ENCODE results near the gene MAU2. TPM values are rescaled to one million over a fixed set of nuclear protein-coding genes. Genes with fewer than 3 reads are reported as not detected.

The MAU2 gene
- total and polyA plus RNA-seq, 2 donors (not counting 1 experiment from before 2014, with no cell fraction given) = 11.1 to 29.4 TPM

DNA sequence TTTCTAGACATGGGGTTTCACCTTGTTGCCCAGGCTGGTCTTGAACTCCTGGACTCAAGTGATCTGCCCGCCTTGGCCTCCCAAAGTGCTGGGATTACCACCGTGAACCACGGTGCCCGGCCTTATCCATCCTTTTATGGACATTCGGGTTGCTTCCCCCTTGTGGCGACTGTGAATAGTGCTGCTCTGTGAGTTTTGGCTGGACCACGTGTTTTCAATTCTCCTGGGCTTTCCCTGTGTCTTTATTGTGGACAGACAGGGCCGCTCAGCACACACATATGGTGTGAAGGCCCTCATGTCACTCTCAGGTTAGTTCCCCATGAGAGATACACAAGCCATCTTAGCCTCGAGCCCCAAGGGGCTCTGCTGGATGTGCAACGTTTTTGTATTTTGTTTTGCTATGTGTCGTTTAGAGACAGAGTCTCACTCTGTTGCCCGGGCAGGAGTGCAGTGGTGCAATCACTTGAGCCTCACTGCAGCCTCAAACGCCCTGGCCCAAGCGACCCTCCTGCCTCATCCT is 40.5 kb downstream of the MAU2 start:
- TF ChIP-seq EZH2 (IDR thresholded peaks at IDR 0.05; ENCODE audit: low read length, missing control alignments) = no peak
- peak; percentile 79 to 86 for TF ChIP-seq CTCF (conservative IDR thresholded peaks at IDR 0.05 in 1 of 2, IDR thresholded peaks at IDR 0.05 in 1 of 2; ENCODE audit: low read depth in 1 of 2, low read length in 2 of 2)
- H3K9me3 ChIP-seq (ENCODE audit: control insufficient read depth, insufficient read depth, low read depth, low read length) = no peaks in the 10 kb centered on the region
- H3K4me1 ChIP-seq (ENCODE audit: control insufficient read depth, extremely low read depth, insufficient read depth, low read length) = peaks cover 4% of the 10 kb centered on the region
- no peak overlapping the region for H3K9ac ChIP-seq (ENCODE audit: insufficient read depth, low read length)
- no peaks in the 10 kb centered on the region for H3K27me3 ChIP-seq (ENCODE audit: control insufficient read depth, insufficient read depth, low read length)
- H3K27ac ChIP-seq (ENCODE audit: insufficient read depth, low read length) = no peak overlapping the region
- DNase-seq (ENCODE audit: low read depth in 2 of 2) = peak; percentile 69 to 85
- H3K79me2 ChIP-seq (ENCODE audit: control insufficient read depth, insufficient read depth, low read length) = no peaks in the 10 kb centered on the region
- H3K4me2 ChIP-seq (ENCODE audit: extremely low read depth, insufficient read depth, low read length) = peak overlapping the region; percentile 23
- peaks cover 5% of the 10 kb centered on the region for H3K36me3 ChIP-seq (ENCODE audit: control insufficient read depth, insufficient read depth, low read length)
- H3K4me3 ChIP-seq (replicated peaks in 1 of 4; ENCODE audit: control extremely low read depth in 1 of 4, insufficient read depth in 1 of 4, low read depth in 3 of 4, low read length in 4 of 4) = no peak overlapping the region
- peak overlapping the region; percentile 31 for H2AFZ ChIP-seq (ENCODE audit: low read length)
- no peaks in the 10 kb centered on the region for H4K20me1 ChIP-seq (ENCODE audit: control insufficient read depth, extremely low read depth, insufficient read depth, low read length)

- DNase-seq (ENCODE audit: low read depth in 2 of 2) = no peak
- Histone ChIP-seq H3K4me1 (ENCODE audit: control insufficient read depth, extremely low read depth, insufficient read depth, low read length) (peaks cover 4% of the 10 kb centered on the region), H2AFZ (ENCODE audit: low read length) (no peak overlapping the region)
Measured at GRCh38 chr19:19362075-19362474, 41.4 kb downstream of the MAU2 start.

More at GRCh38 chr19:19362075-19362474, 41.4 kb downstream of the MAU2 start:
- Histone ChIP-seq H3K36me3 (ENCODE audit: control insufficient read depth, insufficient read depth, low read length) (peaks cover 3% of the 10 kb centered on the region), H3K4me2 (ENCODE audit: extremely low read depth, insufficient read depth, low read length) (no peak overlapping the region), H3K79me2 (ENCODE audit: control insufficient read depth, insufficient read depth, low read length) (no peaks in the 10 kb centered on the region), H3K27ac (ENCODE audit: insufficient read depth, low read length) (no peak overlapping the region), H3K9ac (ENCODE audit: insufficient read depth, low read length) (no peak overlapping the region), H3K9me3 (ENCODE audit: control insufficient read depth, insufficient read depth, low read depth, low read length) (no peaks in the 10 kb centered on the region), H3K27me3 (ENCODE audit: control insufficient read depth, insufficient read depth, low read length) (no peaks in the 10 kb centered on the region), H3K4me3 (replicated peaks in 1 of 4; ENCODE audit: control extremely low read depth in 1 of 4, insufficient read depth in 1 of 4, low read depth in 3 of 4, low read length in 4 of 4) (no peak overlapping the region), H4K20me1 (ENCODE audit: control insufficient read depth, extremely low read depth, insufficient read depth, low read length) (no peaks in the 10 kb centered on the region)
- TF ChIP-seq CTCF (conservative IDR thresholded peaks at IDR 0.05 in 1 of 2, IDR thresholded peaks at IDR 0.05 in 1 of 2; ENCODE audit: low read depth in 1 of 2, low read length in 2 of 2) = no peak
- TF ChIP-seq EZH2 (IDR thresholded peaks at IDR 0.05; ENCODE audit: low read length, missing control alignments) = no peak
